Stomach (tissue), 9 donors: ENCODE measurements around the gene KRTDAP. TPM values are rescaled to one million over a fixed set of nuclear protein-coding genes. Genes with fewer than 3 reads are reported as not detected.

ENCODE experiments used
- DNase-seq, 2 donors: peaks; one replicate each; pipeline versions ENCODE4 v3.0.0 to v3.0.0-alpha.2; 2013 to 2019
- H3K27ac ChIP-seq, 5 donors: fragments of 200-600 bp in 4 of 5; sonication (generic) in 4 of 5; one replicate each; pipeline ENCODE4 v1.5.1; 2013 to 2019; ENCODE audit warnings: mild to moderate bottlenecking in 1 of 5, moderate library complexity in 1 of 5
- H3K27me3 ChIP-seq, 3 donors: fragments of 200-600 bp; sonication (generic); one replicate each; pipeline ENCODE4 v1.5.1; 2017 to 2019; ENCODE audit warnings: mixed run types in 1 of 3
- H3K36me3 ChIP-seq, 4 donors: fragments of 200-600 bp; sonication (generic); 1 replicate in 3 of 4; 2 replicates in 1 of 4; pipeline ENCODE4 v1.5.1; 2016 to 2019
- H3K4me1 ChIP-seq, 4 donors: fragments of 200-600 bp; sonication (generic); one replicate each; pipeline ENCODE4 v1.5.1; 2016 to 2019
- H3K4me3 ChIP-seq, 4 donors: fragments of 200-600 bp; sonication (generic) in 3 of 4; one replicate each; pipeline ENCODE4 v1.5.1; 2016 to 2019; ENCODE audit warnings: mild to moderate bottlenecking in 1 of 4
- H3K9me3 ChIP-seq, 4 donors: fragments of 200-600 bp; sonication (generic); one replicate each; pipeline ENCODE4 v1.5.1; 2016 to 2019
- CTCF ChIP-seq, 7 experiments: fragments of 450-650 bp in 4 of 7; fragments of 200-600 bp in 3 of 7; sonication (generic) in 3 of 7; IDR thresholded peaks; one replicate each; pipeline ENCODE4 v1.5.1; 2016 to 2019; ENCODE audit warnings: antibody characterized with exemption in 7 of 7, control low read depth in 2 of 7, mild to moderate bottlenecking in 1 of 7
- EP300 ChIP-seq: sonication (generic); formaldehyde crosslinking; IDR thresholded peaks from one replicate; pipeline ENCODE4 v1.6.1; 2017; ENCODE audit warnings: antibody characterized with exemption
- POLR2A ChIP-seq, 4 donors: fragments of 450-650 bp; IDR thresholded peaks; one replicate each; pipeline ENCODE4 v1.6.1; 2016; ENCODE audit warnings: antibody characterized with exemption in 4 of 4, control low read depth in 2 of 4, mild to moderate bottlenecking in 1 of 4, moderate library complexity in 1 of 4
- POLR2AphosphoS5 ChIP-seq, 3 donors: sonication (generic); formaldehyde crosslinking; IDR thresholded peaks; one replicate each; pipeline ENCODE4 v1.6.1; 2016; ENCODE audit warnings: antibody characterized with exemption in 3 of 3
- WGBS, 5 donors: extraction: QIAGEN DNeasy Blood & Tissue Kit in 3 of 5; methylation state at CpG; one replicate each; pipeline versions ENCODE4 v1.1.5 to v1.1.7; 2013 to 2018; 5-methylcytosine and 5-hydroxymethylcytosine counted together
- intact Hi-C: fragments of 100-400 bp; cut with DNase I; formaldehyde crosslinking; loops from one replicate; pipeline ENCODE4 v1.15.1; 2023; ENCODE audit warnings: low total_unique reads
- polyA plus RNA-seq, 3 donors: library from polyadenylated mRNA; stranded (reverse); fragments of 200-250 nt; gene quantifications; one replicate each; pipeline ENCODE4 v1.2.3, GENCODE V29; 2013
- total RNA-seq, 5 donors: library from RNA; depleted of rRNA; stranded (reverse); fragments of >200 nt; gene quantifications; one replicate each; pipeline versions ENCODE4 v1.1.0 to v1.2.3, GENCODE V29; 2014 to 2016
- donor health status: healthy with polysubstance abuse.
- donor health status: Bipolar disorder and iron deficiency.
- donor health status: healthy.

The KRTDAP gene
- total and polyA plus RNA-seq, 8 donors, result 2.3 to 3.0 TPM; not detected in 6

- intact Hi-C loops, result no loop called here
- Histone ChIP-seq H3K4me3 (no peak overlapping the region), H3K27me3 (peaks cover 0 to 36% (median 0%) of the 10 kb centered on the region in 3 donors), H3K4me1 (no peaks in the 10 kb centered on the region), H3K9me3 (no peaks in the 10 kb centered on the region), H3K36me3 (no peaks in the 10 kb centered on the region), H3K27ac (no peak overlapping the region)
- 83 to 97% (median 90%) methylated on average over 3 of the region's 3 CpGs for WGBS, 5 donors
- TF ChIP-seq CTCF (IDR thresholded peaks at IDR 0.05), result no peak
- TF ChIP-seq EP300, result no peak
- TF ChIP-seq POLR2AphosphoS5 (IDR thresholded peaks at IDR 0.05), result no peak
- no peak for TF ChIP-seq POLR2A (IDR thresholded peaks at IDR 0.05)
- DNase-seq, result no peak
Observed at GRCh38 chr19:35516310-35516709, 26.0 kb upstream of the KRTDAP start.

GRCh38 chr19:35514282-35514809 lies 24.1 kb upstream of the KRTDAP start:
- intact Hi-C loops, result no loop called here

GRCh38 chr19:35513628-35514281 lies 23.5 kb upstream of the KRTDAP start, which contains the start of gene DMKN:
Gene DMKN (minus strand): TSS chr19:35513649. CDS start chr19:35513475, 174 bp downstream.
- Histone ChIP-seq H3K27ac (no peak within 1 kb of the TSS), H3K27me3 (peaks cover 0 to 58% (median 5%) of the 10 kb centered on the region in 3 donors), H3K4me3 (no peak within 1 kb of the TSS), H3K36me3 (no peaks in the 10 kb centered on the region), H3K9me3 (no peaks in the 10 kb centered on the region), H3K4me1 (peaks cover 0 to 20% (median 10%) of the 10 kb centered on the region in 4 donors)
- peak in 1 of 2 donors; percentile 58 for DNase-seq
- TF ChIP-seq CTCF (IDR thresholded peaks at IDR 0.05) (no peak), POLR2A (IDR thresholded peaks at IDR 0.05) (no peak), EP300 (no peak), POLR2AphosphoS5 (IDR thresholded peaks at IDR 0.05) (no peak)
- 22 to 37% (median 30%) methylated on average over 15 of the region's 15 CpGs for WGBS, 5 donors
- intact Hi-C loops, result no loop called here

More at GRCh38 chr19:35514282-35514809, 24.1 kb upstream of the KRTDAP start:
- H3K36me3 ChIP-seq, result no peaks in the 10 kb centered on the region
- H3K27ac ChIP-seq, result no peak overlapping the region
- H3K9me3 ChIP-seq, result no peaks in the 10 kb centered on the region
- no peak for TF ChIP-seq POLR2A (IDR thresholded peaks at IDR 0.05)
- no peak for TF ChIP-seq POLR2AphosphoS5 (IDR thresholded peaks at IDR 0.05)
- TF ChIP-seq CTCF (IDR thresholded peaks at IDR 0.05), result no peak
- no peak for TF ChIP-seq EP300
- no peak overlapping the region for H3K4me3 ChIP-seq
- DNase-seq, result peak in 1 of 2 donors; percentile 53
- peaks cover 0 to 55% (median 5%) of the 10 kb centered on the region in 3 donors for H3K27me3 ChIP-seq
- 23 to 36% (median 27%) methylated on average over 10 to 20 of the region's 20 CpGs for WGBS, 5 donors
- H3K4me1 ChIP-seq, result peaks cover 0 to 14% (median 10%) of the 10 kb centered on the region in 4 donors

- H3K9me3 ChIP-seq, result no peaks in the 10 kb centered on the region
- no peak overlapping the region for H3K27ac ChIP-seq
- peaks cover 0 to 65% (median 5%) of the 10 kb centered on the region in 3 donors for H3K27me3 ChIP-seq
- peaks cover 0 to 25% (median 10%) of the 10 kb centered on the region in 4 donors for H3K4me1 ChIP-seq
- TF ChIP-seq POLR2A (IDR thresholded peaks at IDR 0.05) (no peak), EP300 (no peak), POLR2AphosphoS5 (IDR thresholded peaks at IDR 0.05) (no peak), CTCF (IDR thresholded peaks at IDR 0.05) (no peak)
- intact Hi-C loops, result no loop called here
- no peak overlapping the region for H3K4me3 ChIP-seq
- WGBS, 5 donors, result 71 to 90% (median 84%) methylated on average over 15 of the region's 15 CpGs
- no peak for DNase-seq
- no peaks in the 10 kb centered on the region for H3K36me3 ChIP-seq
Observed at GRCh38 chr19:35512831-35513627, 22.8 kb upstream of the KRTDAP start.
